ENCODE results near the gene IRX1.

The IRX1 gene

GRCh38 chr5:3595006-3595961, at the start of gene IRX1:
IRX1 (plus strand) TSS chr5:3595832; CDS start chr5:3596106, 274 bp downstream.
- H3K9me3 ChIP-seq (ENCODE audit: insufficient read depth, low read length): peaks cover 5% of the 10 kb centered on the region; the same call in 1 of the 2 replicates
- H3F3A ChIP-seq (ENCODE audit: insufficient read depth): no peaks in the 10 kb centered on the region
- no peak within 1 kb of the TSS for H2AFZ ChIP-seq (ENCODE audit: low read depth, low read length, severe bottlenecking)
- no peaks in the 10 kb centered on the region for H3K79me2 ChIP-seq (ENCODE audit: insufficient read depth, low read length)
- H3K9ac ChIP-seq (ENCODE audit: low read length): no peak within 1 kb of the TSS
- no peak within 1 kb of the TSS for H3K4me3 ChIP-seq (ENCODE audit: insufficient read depth, low read length, poor library complexity, severe bottlenecking)
- no peaks in the 10 kb centered on the region for H4K20me1 ChIP-seq (ENCODE audit: low read depth, low read length)
- H3K4me2 ChIP-seq (ENCODE audit: low read depth, low read length, poor library complexity, severe bottlenecking): no peak within 1 kb of the TSS
- H3K27ac ChIP-seq (ENCODE audit: low read depth, low read length): no peak within 1 kb of the TSS
- no peaks in the 10 kb centered on the region for H3K36me3 ChIP-seq (ENCODE audit: low read length)
- TF ChIP-seq CTCF (IDR thresholded peaks at IDR 0.05; ENCODE audit: insufficient read depth, low read length, poor library complexity, severe bottlenecking): no peak
- TF ChIP-seq EZH2phosphoT487 (conservative IDR thresholded peaks at IDR 0.05; ENCODE audit: low read length): no peak
- no peaks in the 10 kb centered on the region for H3K9me2 ChIP-seq (replicated peaks; ENCODE audit: insufficient read depth, low read length)
- H3K27me3 ChIP-seq (ENCODE audit: low read length): no peaks in the 10 kb centered on the region

GRCh38 chr5:3546028-3546427, 49.6 kb upstream of the IRX1 start:
- no peaks in the 10 kb centered on the region; the same call in 1 of the 2 replicates for H3K9me2 ChIP-seq (replicated peaks; ENCODE audit: insufficient read depth, low read length)
- no peak overlapping the region for H2AFZ ChIP-seq (ENCODE audit: low read depth, low read length, severe bottlenecking)
- H3K27me3 ChIP-seq (ENCODE audit: low read length): no peaks in the 10 kb centered on the region
- no peaks in the 10 kb centered on the region for H3K9me3 ChIP-seq (ENCODE audit: insufficient read depth, low read length)
- H3K79me2 ChIP-seq (ENCODE audit: insufficient read depth, low read length): no peaks in the 10 kb centered on the region
- H3K9ac ChIP-seq (ENCODE audit: low read length): no peak overlapping the region
- H3K36me3 ChIP-seq (ENCODE audit: low read length): no peaks in the 10 kb centered on the region
- no peak overlapping the region for H3K4me3 ChIP-seq (ENCODE audit: insufficient read depth, low read length, poor library complexity, severe bottlenecking)
- no peak overlapping the region for H3K4me2 ChIP-seq (ENCODE audit: low read depth, low read length, poor library complexity, severe bottlenecking)
- TF ChIP-seq CTCF (IDR thresholded peaks at IDR 0.05; ENCODE audit: insufficient read depth, low read length, poor library complexity, severe bottlenecking) (no peak), EZH2phosphoT487 (conservative IDR thresholded peaks at IDR 0.05; ENCODE audit: low read length) (no peak)
- no peaks in the 10 kb centered on the region for H3F3A ChIP-seq (ENCODE audit: insufficient read depth)
- H3K27ac ChIP-seq (ENCODE audit: low read depth, low read length): no peak overlapping the region
- H4K20me1 ChIP-seq (ENCODE audit: low read depth, low read length): no peaks in the 10 kb centered on the region

- Histone ChIP-seq H3K9me3 (ENCODE audit: insufficient read depth, low read length) (no peaks in the 10 kb centered on the region), H4K20me1 (ENCODE audit: low read depth, low read length) (no peaks in the 10 kb centered on the region), H3F3A (ENCODE audit: insufficient read depth) (no peaks in the 10 kb centered on the region), H3K9me2 (replicated peaks; ENCODE audit: insufficient read depth, low read length) (no peaks in the 10 kb centered on the region), H3K27me3 (ENCODE audit: low read length) (no peaks in the 10 kb centered on the region), H3K27ac (ENCODE audit: low read depth, low read length) (no peak overlapping the region), H2AFZ (ENCODE audit: low read depth, low read length, severe bottlenecking) (no peak overlapping the region), H3K79me2 (ENCODE audit: insufficient read depth, low read length) (no peaks in the 10 kb centered on the region), H3K9ac (ENCODE audit: low read length) (no peak overlapping the region), H3K36me3 (ENCODE audit: low read length) (no peaks in the 10 kb centered on the region), H3K4me2 (ENCODE audit: low read depth, low read length, poor library complexity, severe bottlenecking) (no peak overlapping the region), H3K4me3 (ENCODE audit: insufficient read depth, low read length, poor library complexity, severe bottlenecking) (no peak overlapping the region)
- no peak for TF ChIP-seq EZH2phosphoT487 (conservative IDR thresholded peaks at IDR 0.05; ENCODE audit: low read length)
- no peak for TF ChIP-seq CTCF (IDR thresholded peaks at IDR 0.05; ENCODE audit: insufficient read depth, low read length, poor library complexity, severe bottlenecking)
Observed at GRCh38 chr5:3564116-3564515, 31.5 kb upstream of the IRX1 start.
